AG09309 (cell line): Measurements from ENCODE around the gene AUTS2.

Experiments
- DNase-seq: peaks from one replicate; pipeline ENCODE4 v3.0.0-alpha.2; 2010; ENCODE audit warnings: low read depth
- H3K4me3 ChIP-seq: 2 replicates; pipeline ENCODE4 v1.5.1; 2011; ENCODE audit warnings: mild to moderate bottlenecking, low read depth, low read length, moderate library complexity; ENCODE audit not compliant: control insufficient read depth
- TF ChIP-seq, protein P1 (sequence below): IDR thresholded peaks from 2 replicates; pipeline ENCODE4 v1.5.1; 2011; ENCODE audit warnings: mild to moderate bottlenecking, low read depth, low read length, inconsistent platforms; ENCODE audit not compliant: insufficient read depth, control insufficient read depth; ENCODE audit errors: missing control alignments

The AUTS2 gene

DNA sequence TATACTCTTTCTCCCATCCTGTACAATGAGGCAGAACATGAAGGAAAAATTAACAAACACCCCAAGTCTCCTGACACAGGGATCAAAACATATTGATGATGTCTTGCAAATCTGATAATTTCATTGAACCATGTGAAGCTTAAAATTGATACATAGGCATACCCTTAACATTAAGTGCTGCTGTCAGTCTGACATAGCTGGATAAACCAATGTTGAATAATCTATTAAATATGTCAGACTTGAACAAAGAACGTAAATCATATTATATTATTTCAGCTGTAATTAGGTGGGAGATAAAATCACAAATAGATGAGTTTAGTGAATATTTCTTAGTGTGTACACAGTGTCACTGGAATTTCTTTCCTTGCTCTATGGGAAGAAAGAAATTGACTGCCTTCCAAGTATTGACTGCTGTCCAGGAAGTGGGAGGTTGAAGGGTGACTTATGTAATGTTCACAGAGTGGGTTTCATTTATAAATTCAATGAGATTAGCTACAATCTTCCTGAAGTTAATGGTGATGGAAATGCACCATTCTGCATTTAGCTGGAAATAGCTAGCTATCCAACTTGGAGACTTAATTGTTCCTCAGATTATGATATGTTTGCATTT, 170.8 kb downstream of the AUTS2 start:
- no peak for DNase-seq
- TF ChIP-seq, protein P1, sequence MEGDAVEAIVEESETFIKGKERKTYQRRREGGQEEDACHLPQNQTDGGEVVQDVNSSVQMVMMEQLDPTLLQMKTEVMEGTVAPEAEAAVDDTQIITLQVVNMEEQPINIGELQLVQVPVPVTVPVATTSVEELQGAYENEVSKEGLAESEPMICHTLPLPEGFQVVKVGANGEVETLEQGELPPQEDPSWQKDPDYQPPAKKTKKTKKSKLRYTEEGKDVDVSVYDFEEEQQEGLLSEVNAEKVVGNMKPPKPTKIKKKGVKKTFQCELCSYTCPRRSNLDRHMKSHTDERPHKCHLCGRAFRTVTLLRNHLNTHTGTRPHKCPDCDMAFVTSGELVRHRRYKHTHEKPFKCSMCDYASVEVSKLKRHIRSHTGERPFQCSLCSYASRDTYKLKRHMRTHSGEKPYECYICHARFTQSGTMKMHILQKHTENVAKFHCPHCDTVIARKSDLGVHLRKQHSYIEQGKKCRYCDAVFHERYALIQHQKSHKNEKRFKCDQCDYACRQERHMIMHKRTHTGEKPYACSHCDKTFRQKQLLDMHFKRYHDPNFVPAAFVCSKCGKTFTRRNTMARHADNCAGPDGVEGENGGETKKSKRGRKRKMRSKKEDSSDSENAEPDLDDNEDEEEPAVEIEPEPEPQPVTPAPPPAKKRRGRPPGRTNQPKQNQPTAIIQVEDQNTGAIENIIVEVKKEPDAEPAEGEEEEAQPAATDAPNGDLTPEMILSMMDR, result no peak
- H3K4me3 ChIP-seq, result no peak overlapping the region

DNA sequence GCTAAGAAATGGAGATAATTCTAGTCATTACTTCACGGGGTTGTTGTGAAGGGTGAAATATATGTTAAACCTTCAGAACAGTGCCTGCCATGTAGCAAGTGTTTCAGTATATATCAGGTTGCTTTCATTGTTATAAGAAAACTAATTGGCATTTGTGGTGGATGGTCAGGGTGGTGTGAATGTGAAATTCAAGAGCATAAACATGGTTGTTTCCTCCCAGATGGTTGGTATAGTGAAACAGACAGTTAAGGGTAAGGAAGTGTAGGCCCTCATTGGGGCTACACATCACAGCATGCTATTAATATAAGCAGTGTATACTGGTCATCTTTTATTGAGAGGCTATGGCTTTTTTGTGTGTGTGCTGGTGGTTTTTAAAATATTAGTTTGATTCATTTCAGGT, 171.6 kb downstream of the AUTS2 start:
- no peak overlapping the region for H3K4me3 ChIP-seq
- TF ChIP-seq, protein P1, result no peak

DNA sequence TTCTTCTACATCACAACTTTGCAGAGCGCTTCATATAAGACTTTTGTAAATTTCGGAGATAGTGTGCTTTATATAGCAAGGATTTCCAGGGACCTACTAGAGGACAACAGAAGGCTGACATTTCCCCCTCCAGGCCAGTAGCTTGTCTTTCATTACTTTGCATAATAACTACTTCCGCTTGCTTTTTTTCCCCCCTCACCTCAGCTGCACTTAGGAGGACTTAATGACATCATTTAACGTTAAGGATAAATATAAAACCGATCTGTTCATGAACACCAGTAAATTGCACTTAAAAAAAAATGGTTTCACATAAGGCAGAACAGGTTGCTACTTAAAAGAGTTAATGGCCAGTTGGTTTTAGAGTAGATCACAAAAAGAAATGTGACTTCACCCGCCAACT, 172.3 kb downstream of the AUTS2 start:
- TF ChIP-seq, protein P1, result no peak
- no peak for DNase-seq
- H3K4me3 ChIP-seq, result no peak overlapping the region

More for the DNA sequence above, 171.6 kb downstream of the AUTS2 start:
- DNase-seq, result no peak

DNA sequence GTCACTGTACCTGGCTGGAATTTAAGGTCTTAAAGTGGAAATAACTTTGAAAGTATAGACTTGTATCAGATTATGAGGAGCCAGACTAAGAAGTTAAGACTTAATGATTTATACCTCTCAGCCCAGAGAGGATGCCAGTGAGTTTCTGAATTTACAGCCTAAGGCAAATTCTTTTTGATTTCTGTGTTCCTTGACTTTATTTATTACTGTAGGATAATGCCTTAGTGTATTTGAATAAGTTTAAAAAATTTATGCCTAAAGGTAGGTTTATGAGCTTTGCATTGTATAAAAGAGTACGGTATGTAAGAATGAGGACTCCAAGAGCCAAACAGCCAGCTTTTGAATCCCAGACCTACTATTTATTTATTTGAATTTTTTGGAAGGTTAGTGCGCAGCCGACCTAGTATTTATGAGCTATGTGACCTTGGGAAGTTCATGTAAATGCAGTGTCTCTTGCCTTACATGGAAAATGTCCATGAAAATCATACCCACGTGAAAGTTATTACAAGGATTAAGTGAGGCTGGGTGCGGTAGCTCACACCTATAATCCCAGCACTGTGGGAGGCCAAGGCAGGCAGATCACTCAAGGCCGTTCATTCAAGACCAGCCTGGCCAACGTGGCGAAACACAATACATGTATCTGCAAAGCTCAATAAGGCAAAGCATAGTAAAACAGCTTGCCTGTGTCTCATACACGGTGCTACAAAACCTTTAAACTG, 174.6 kb downstream of the AUTS2 start:
- TF ChIP-seq, protein P1, result no peak
- no peak for DNase-seq

DNA sequence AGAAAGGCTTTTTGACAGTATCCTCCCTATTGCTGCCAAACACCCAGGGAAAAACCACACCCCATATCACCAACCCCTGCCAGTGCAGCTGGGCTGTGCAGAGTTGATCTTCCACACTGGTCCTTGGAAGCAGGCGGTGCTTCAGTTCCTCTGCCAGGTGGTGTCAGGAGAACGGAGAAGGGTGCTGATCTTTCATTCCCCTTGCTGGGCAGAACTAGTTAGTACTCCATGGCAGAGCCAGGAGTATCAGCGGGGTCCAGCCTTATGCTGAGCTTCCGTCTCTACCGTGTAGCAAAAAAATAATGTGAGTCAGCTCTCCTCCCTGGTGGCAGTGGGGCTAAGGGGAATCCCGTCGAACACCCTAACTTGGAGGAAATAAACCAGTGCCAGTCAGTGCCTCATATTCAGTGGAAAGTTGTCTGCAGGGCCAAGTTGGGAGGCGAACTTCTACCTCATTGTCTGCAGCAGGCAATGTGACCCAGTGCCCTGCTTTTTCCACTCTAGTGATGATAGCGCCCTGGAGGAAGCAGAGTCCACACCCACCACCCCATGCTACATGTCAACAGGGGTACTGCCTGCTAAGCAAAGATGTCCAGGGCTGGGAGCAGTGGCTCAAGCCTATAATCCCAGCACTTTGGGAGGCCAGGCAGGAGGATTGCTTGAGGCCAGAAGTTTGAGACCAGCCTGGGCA, 175.4 kb downstream of the AUTS2 start:
- H3K4me3 ChIP-seq, result no peak overlapping the region
- TF ChIP-seq, protein P1, result no peak
- no peak for DNase-seq

More for the DNA sequence above, 174.6 kb downstream of the AUTS2 start:
- no peak overlapping the region for H3K4me3 ChIP-seq

DNA sequence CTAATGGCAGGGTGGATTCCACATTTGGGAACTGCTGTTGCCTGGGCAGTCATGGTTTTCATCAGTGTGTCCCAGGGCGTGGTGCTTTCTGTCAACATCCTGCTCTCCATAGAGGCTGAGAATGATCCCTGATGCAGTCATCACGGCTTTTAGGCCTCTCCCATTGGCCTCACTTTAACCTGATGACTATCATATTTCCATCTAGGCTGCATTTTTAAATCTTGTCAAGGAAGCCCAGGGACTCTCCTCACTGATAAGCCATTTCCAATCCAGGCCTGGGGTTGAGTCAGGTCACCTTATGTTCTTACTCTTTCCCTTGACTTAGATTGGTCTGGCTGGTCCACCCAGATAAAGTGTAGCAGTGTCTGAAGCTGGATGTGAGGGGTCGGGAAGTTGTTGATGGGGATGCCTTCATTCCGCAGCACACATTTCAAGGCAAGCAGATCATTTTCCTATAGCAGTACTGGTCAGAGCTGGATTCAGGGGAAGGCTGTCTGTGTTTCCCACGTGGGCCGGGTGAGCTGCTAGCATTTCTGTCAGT, 177.0 kb downstream of the AUTS2 start:
- H3K4me3 ChIP-seq, result no peak overlapping the region
- no peak for DNase-seq
- TF ChIP-seq, protein P1, result no peak
